Neural crest cell (in vitro differentiated cells): ENCODE results near the gene AQP5. TPM values are rescaled to one million over a fixed set of nuclear protein-coding genes. Genes with fewer than 3 reads are reported as not detected.
A peak's percentile ranks its signal among the peaks of the same experiment; 100 is the strongest.

Experiments
- DNase-seq: peaks from one replicate; pipeline ENCODE4 v3.0.0; 2021; ENCODE audit warnings: low read depth, mixed read lengths, low spot score
- H3K27ac Mint-ChIP-seq: one replicate; pipeline ENCODE4 v1.8.0; 2021; ENCODE audit warnings: mild to moderate bottlenecking, mixed read lengths; ENCODE audit not compliant: unreplicated experiment
- H3K27me3 Mint-ChIP-seq: 2 replicates; pipeline ENCODE4 v1.8.0; 2021; ENCODE audit warnings: low read depth, mild to moderate bottlenecking, mixed read lengths
- H3K36me3 Mint-ChIP-seq: 2 replicates; pipeline ENCODE4 v1.8.0; 2021; ENCODE audit warnings: low read depth, mild to moderate bottlenecking, mixed read lengths
- H3K4me1 Mint-ChIP-seq: 2 replicates; pipeline ENCODE4 v1.8.0; 2021; ENCODE audit warnings: mixed read lengths
- H3K4me3 Mint-ChIP-seq: one replicate; pipeline ENCODE4 v1.8.0; 2021; ENCODE audit warnings: mild to moderate bottlenecking, mixed read lengths
- H3K9me3 Mint-ChIP-seq: 2 replicates; pipeline ENCODE4 v1.8.0; 2021; ENCODE audit warnings: mixed read lengths
- CTCF ChIP-seq: fragments of 200-600 bp; sonication (generic); conservative IDR thresholded peaks from 2 replicates; pipeline ENCODE4 v1.5.0; 2021; ENCODE audit warnings: antibody characterized with exemption, mild to moderate bottlenecking
- total RNA-seq: library from RNA; stranded (reverse); gene quantifications from 2 replicates; pipeline ENCODE4 v1.2.1, GENCODE V29; 2021

AQP5 gene
- total RNA-seq, 1 donor from 2014 or later, result 1.2 TPM

- Mint-ChIP-seq H3K9me3 (no peaks in the 10 kb centered on the region), H3K27ac (peak overlapping the region; percentile 79), H3K27me3 (peaks cover 3% of the 10 kb centered on the region), H3K36me3 (no peaks in the 10 kb centered on the region), H3K4me1 (peaks cover 4% of the 10 kb centered on the region), H3K4me3 (no peak overlapping the region)
- TF ChIP-seq CTCF, result no peak
- DNase-seq, result no peak
These were observed 38.5 kb upstream of the AQP5 start for GRCh38 chr12:49923035-49923644.

DNA sequence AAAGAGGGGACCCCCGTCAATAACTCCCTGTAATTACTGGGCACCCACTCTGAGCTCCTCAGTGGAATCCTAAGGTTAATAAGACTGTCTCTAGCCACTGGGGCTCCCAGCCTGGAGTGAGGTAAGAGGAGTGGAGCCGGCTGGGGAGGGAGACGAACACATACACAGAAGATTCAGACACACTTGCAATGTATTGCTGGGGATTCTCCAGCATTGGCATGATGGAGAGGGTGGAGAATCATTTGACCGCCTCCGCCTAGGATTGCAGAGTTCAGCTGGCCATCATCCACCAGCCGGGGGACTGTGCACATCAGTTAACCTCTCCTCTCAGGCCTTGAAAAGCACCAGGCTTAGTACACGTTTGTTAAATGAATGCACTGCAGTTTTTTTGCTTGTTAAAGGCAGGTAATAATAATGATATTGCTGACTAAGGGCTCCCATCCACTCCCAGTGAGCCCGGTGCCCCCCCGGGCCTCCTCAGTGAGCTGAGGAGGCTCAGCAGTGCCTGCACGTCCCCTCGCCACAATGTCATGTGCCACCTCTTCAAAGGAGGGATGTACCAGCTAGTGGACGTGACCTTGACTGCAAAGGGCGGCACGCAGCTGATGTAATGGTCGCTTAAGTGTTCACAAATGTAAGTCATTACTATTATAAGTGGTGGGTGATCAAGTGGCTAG, 37.7 kb upstream of the AQP5 start:
- Mint-ChIP-seq H3K9me3 (no peaks in the 10 kb centered on the region), H3K4me3 (no peak overlapping the region), H3K4me1 (peaks cover 4% of the 10 kb centered on the region), H3K27ac (peak overlapping the region; percentile 53), H3K27me3 (peaks cover 3% of the 10 kb centered on the region), H3K36me3 (no peaks in the 10 kb centered on the region)
- TF ChIP-seq CTCF, result no peak
- no peak for DNase-seq

- H3K4me3 Mint-ChIP-seq, result no peak overlapping the region
These were observed 36.9 kb upstream of the AQP5 start for GRCh38 chr12:49924628-49925246.

DNA sequence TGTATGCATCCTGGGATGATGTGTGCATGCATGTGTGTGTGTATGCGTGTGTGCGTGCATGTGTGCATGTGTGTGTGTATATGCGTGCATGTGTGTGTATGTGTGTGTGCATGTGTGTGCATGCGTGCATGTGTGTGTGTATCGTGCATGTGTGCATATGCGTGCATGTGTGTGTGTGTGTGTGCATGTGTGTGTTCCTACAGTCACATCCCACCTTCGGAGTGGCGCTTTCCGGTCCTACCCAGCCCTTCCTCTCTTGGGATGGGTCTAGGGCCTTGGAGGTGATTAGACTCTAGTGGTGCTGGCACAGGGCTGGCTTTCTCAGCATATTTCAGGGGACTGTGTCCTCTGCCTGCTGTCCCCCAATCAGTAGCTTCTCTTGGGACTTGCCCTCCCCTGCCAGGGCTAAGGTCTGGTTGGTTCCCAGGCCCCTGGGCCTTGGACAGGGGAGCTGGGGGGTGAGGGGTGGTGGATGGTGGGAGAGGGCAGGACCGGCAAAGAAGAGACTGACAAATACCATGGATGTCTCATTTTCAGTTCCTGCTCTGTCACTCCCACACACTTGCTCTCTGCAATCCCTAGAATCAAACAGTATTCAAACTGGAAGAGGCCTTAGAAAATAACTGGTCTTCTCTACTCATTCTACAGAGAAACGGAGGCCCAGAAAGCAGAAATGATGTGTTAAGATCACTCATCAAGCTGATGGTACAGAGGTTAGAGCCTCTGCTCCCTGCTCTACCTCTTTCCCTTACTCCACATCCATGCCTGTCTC, 36.1 kb upstream of the AQP5 start:
- no peak for DNase-seq
- Mint-ChIP-seq H3K36me3 (no peaks in the 10 kb centered on the region), H3K4me3 (no peak overlapping the region), H3K4me1 (peaks cover 4% of the 10 kb centered on the region), H3K27ac (peak overlapping the region; percentile 71), H3K27me3 (peaks cover 3% of the 10 kb centered on the region), H3K9me3 (no peaks in the 10 kb centered on the region)
- no peak for TF ChIP-seq CTCF

More at GRCh38 chr12:49924628-49925246, 36.9 kb upstream of the AQP5 start:
- TF ChIP-seq CTCF, result no peak
- no peak for DNase-seq
- Mint-ChIP-seq H3K9me3 (no peaks in the 10 kb centered on the region), H3K27me3 (peaks cover 3% of the 10 kb centered on the region), H3K27ac (no peak overlapping the region), H3K4me1 (peaks cover 4% of the 10 kb centered on the region), H3K36me3 (no peaks in the 10 kb centered on the region)

- TF ChIP-seq CTCF, result no peak
- H3K4me3 Mint-ChIP-seq, result no peak overlapping the region
These were observed 33.2 kb upstream of the AQP5 start for GRCh38 chr12:49928471-49928870.

More at GRCh38 chr12:49928471-49928870, 33.2 kb upstream of the AQP5 start:
- H3K36me3 Mint-ChIP-seq, result no peaks in the 10 kb centered on the region
- H3K27ac Mint-ChIP-seq, result no peak overlapping the region
- no peak for DNase-seq
- no peaks in the 10 kb centered on the region for H3K27me3 Mint-ChIP-seq
- H3K4me1 Mint-ChIP-seq, result no peaks in the 10 kb centered on the region
- H3K9me3 Mint-ChIP-seq, result no peaks in the 10 kb centered on the region
